Measurements from ENCODE around the gene MPP7. TPM values are rescaled to one million over a fixed set of nuclear protein-coding genes. Genes with fewer than 3 reads are reported as not detected.
A peak's percentile ranks its signal among the peaks of the same experiment; 100 is the strongest.

Gene MPP7
- total RNA-seq (2021; fragmentation: NEBNext Ultra II Directional; extraction: Animal tissue kit (Norgen Biotek cat#: 25700)) (9.3 and 9.8 TPM in 2 replicates), polyA plus RNA-seq (2011; rRNA removed) (1.9 and 2.0 TPM in 2 replicates), polyA minus RNA-seq (2011; rRNA and poly(A)+ RNA removed) (13.9 and 21.3 TPM in 2 replicates)
- polyA plus RNA-seq (2011; cell fraction: cytosol; rRNA removed): 2.5 TPM
- 4.0 TPM for polyA plus RNA-seq (2011; cell fraction: nucleus; rRNA removed)
- polyA plus RNA-seq (2012, experiment 1 of 2): 2.7 to 4.2 TPM (median 3.5 TPM) in 4 replicates
- 0.26 TPM for polyA plus RNA-seq (2012, experiment 2 of 2)
- 3.2 TPM for polyA plus RNA-seq (2013, experiment 1 of 2)
- polyA plus RNA-seq (2013, experiment 2 of 2): 3.2 TPM
- polyA minus RNA-seq (2011; cell fraction: cytosol; rRNA and poly(A)+ RNA removed): 5.9 TPM
- polyA minus RNA-seq (2011; cell fraction: nucleus; rRNA and poly(A)+ RNA removed): 8.1 TPM
- long read RNA-seq, experiment 1, partial matches to known transcripts: 2 of 7 reads
- long read RNA-seq, experiment 1, other reads (novel, unspliced or antisense): 5 of 7 reads
- long read RNA-seq, experiment 2: 0 reads

- H3K9ac ChIP-seq (replicated peaks in 1 of 4; ENCODE audit: extremely low read depth in 1 of 4, low read depth in 3 of 4, low read length in 3 of 4): peak within 1 kb of the TSS; percentile 61 to 89 (median 72); a peak in 5 of 7 replicates
- peak within 1 kb of the TSS; percentile 66 to 71 (median 70) for H3K4me3 ChIP-seq (ENCODE audit: extremely low read depth in 1 of 4, insufficient read depth in 2 of 4, low read depth in 3 of 4, low read length in 4 of 4)
- peak within 1 kb of the TSS; percentile 87; the same call in 1 of the 2 replicates for H2BK5ac ChIP-seq (ENCODE audit: low read depth, low read length)
- no peak within 1 kb of the TSS for H2BK15ac ChIP-seq (ENCODE audit: low read length)
- peak within 1 kb of the TSS; percentile 53 for H3K56ac ChIP-seq (replicated peaks; ENCODE audit: insufficient read length, low read depth, low read length)
- H3K27ac ChIP-seq (ENCODE audit: low read depth, low read length): peak within 1 kb of the TSS; percentile 80; the same call in 1 of the 2 replicates
- DNase-seq (ENCODE audit: low read depth in 1 of 2, low spot score in 2 of 2): peak; percentile 90 to 93
- H3K23me2 ChIP-seq (ENCODE audit: low read depth, low read length): no peaks in the 10 kb centered on the region
- no peak within 1 kb of the TSS for H4K91ac ChIP-seq (replicated peaks; ENCODE audit: insufficient read length, low read length)
- peak; percentile 82 for FAIRE-seq
- H3K4ac ChIP-seq (replicated peaks; ENCODE audit: insufficient read length, low read depth, low read length): no peak within 1 kb of the TSS
- H3K36me3 ChIP-seq (ENCODE audit: control insufficient read depth in 2 of 4, insufficient read depth in 4 of 4, low read length in 3 of 4): no peaks in the 10 kb centered on the region
- H2BK20ac ChIP-seq (ENCODE audit: low read length): no peak within 1 kb of the TSS
- no peak within 1 kb of the TSS for H3K14ac ChIP-seq (ENCODE audit: insufficient read length)
- H2BK120ac ChIP-seq (replicated peaks; ENCODE audit: low read depth, low read length): no peak within 1 kb of the TSS
- peak within 1 kb of the TSS; percentile 71 to 87 for H3K4me2 ChIP-seq (ENCODE audit: insufficient read depth in 1 of 2, low read depth in 2 of 2, low read length in 2 of 2)
- peaks cover 0 to 3% (median under 1%) of the 10 kb centered on the region in 4 experiments; a peak in 3 of 7 replicates for H3K4me1 ChIP-seq (replicated peaks in 1 of 4; ENCODE audit: control insufficient read depth in 3 of 4, insufficient read depth in 4 of 4, low read length in 3 of 4)
- H2BK12ac ChIP-seq (ENCODE audit: low read depth, low read length): no peak within 1 kb of the TSS
- H4K8ac ChIP-seq (ENCODE audit: extremely low read depth, insufficient read depth, low read length): peak within 1 kb of the TSS; percentile 87; the same call in 1 of the 2 replicates
- POLR2A ChIA-PET (ENCODE audit: partially characterized antibody): interaction anchor here (0.7 to 2.4 kb wide), 15 partner anchors 9 to 560 kb away, joined by 3 to 8 read pairs (median 4); no protein-coding TSS in a partner anchor
- H3K9me3 ChIP-seq (ENCODE audit: insufficient read depth in 2 of 2, low read depth in 1 of 2, low read length in 1 of 2): no peaks in the 10 kb centered on the region
- no peaks in the 10 kb centered on the region for H3K79me1 ChIP-seq (ENCODE audit: low read depth, low read length)
- peak within 1 kb of the TSS; percentile 76; the same call in 1 of the 2 replicates for H2AFZ ChIP-seq (ENCODE audit: low read length)
- H3K79me2 ChIP-seq (ENCODE audit: control insufficient read depth in 1 of 2, insufficient read depth in 2 of 2, low read length in 2 of 2): peaks cover 0 to 2% of the 10 kb centered on the region in 2 experiments; a peak in 1 of 4 replicates
- H4K20me1 ChIP-seq (replicated peaks in 1 of 2; ENCODE audit: control insufficient read depth in 1 of 2, insufficient read depth in 2 of 2, low read length in 2 of 2): no peaks in the 10 kb centered on the region
- no peak within 1 kb of the TSS for H3K23ac ChIP-seq (ENCODE audit: insufficient read length)
- H3K18ac ChIP-seq (ENCODE audit: extremely low read depth, low read length): peak within 1 kb of the TSS; percentile 83
- H3K27me3 ChIP-seq (replicated peaks in 1 of 4; ENCODE audit: control insufficient read depth in 3 of 4, extremely low read depth in 1 of 4, insufficient read depth in 3 of 4, low read length in 3 of 4): peaks cover 0 to 1% (median 0%) of the 10 kb centered on the region in 4 experiments; a peak in 2 of 7 replicates
- peak within 1 kb of the TSS; percentile 88 for H4K5ac ChIP-seq (ENCODE audit: insufficient read length, low read depth, low read length)
- CTCF ChIA-PET (ENCODE audit: partially characterized antibody): interaction anchor here (0.5 to 8.8 kb wide), 15 partner anchors 10 to 255 kb away, joined by 3 to 60 read pairs (median 3); no protein-coding TSS in a partner anchor
- no peak within 1 kb of the TSS for H2AK5ac ChIP-seq (ENCODE audit: low read depth, low read length)
- WGBS, 2 experiments (ENCODE audit: extremely low coverage in 1 of 2, insufficient coverage in 1 of 2, insufficient read length in 1 of 2, insufficient replicate concordance in 2 of 2, low coverage in 1 of 2, low lambda C conversion rate in 2 of 2, missing lambda C conversion rate in 1 of 2): 1% methylated on average over 37 of the region's 80 CpGs; no CpG with 5 or more reads in 1 of the 2 experiments
- peak; percentile 95 for TF ChIP-seq TAF1 (IDR thresholded peaks at IDR 0.05; ENCODE audit: low read depth, low read length)
- TF ChIP-seq CREB1 (IDR thresholded peaks at IDR 0.05): no peak
- 0 out of 2 replicates have a peak, but pooled peaks have one; percentile 9 for TF ChIP-seq SP2 (IDR thresholded peaks at IDR 0.05; ENCODE audit: low read length)
- no peak for TF ChIP-seq CHD1 (IDR thresholded peaks at IDR 0.05; ENCODE audit: low read depth, low read length)
- TF ChIP-seq RAD21 (IDR thresholded peaks at IDR 0.05 in 1 of 2, conservative IDR thresholded peaks at IDR 0.05 in 1 of 2; ENCODE audit: low read depth in 2 of 2, low read length in 2 of 2): peak; percentile 36 to 52; a peak in 3 of 4 replicates
- no peak for TF ChIP-seq YY1 (IDR thresholded peaks at IDR 0.05; ENCODE audit: low read depth, low read length)
- no peak for TF ChIP-seq NRF1 (IDR thresholded peaks at IDR 0.05; ENCODE audit: low read depth, low read length)
- TF ChIP-seq TEAD4 (IDR thresholded peaks at IDR 0.05; ENCODE audit: low read depth, low read length): no peak
- TF ChIP-seq POLR2AphosphoS5 (IDR thresholded peaks at IDR 0.05; ENCODE audit: low read depth, low read length): peak; percentile 85
These were observed at the start of gene MPP7 for GRCh38 chr10:28302638-28303488. Gene MPP7 (minus strand): TSS chr10:28303064. CDS start chr10:28238604, 64,460 bp downstream.

Measured in H1 (cell line).